ENCODE measurements around the gene ZNF273. TPM values are rescaled to one million over a fixed set of nuclear protein-coding genes. Genes with fewer than 3 reads are reported as not detected.

Gene ZNF273
- total RNA-seq, 2 donors from 2014 or later, result 15.5 to 20.5 TPM

DNA sequence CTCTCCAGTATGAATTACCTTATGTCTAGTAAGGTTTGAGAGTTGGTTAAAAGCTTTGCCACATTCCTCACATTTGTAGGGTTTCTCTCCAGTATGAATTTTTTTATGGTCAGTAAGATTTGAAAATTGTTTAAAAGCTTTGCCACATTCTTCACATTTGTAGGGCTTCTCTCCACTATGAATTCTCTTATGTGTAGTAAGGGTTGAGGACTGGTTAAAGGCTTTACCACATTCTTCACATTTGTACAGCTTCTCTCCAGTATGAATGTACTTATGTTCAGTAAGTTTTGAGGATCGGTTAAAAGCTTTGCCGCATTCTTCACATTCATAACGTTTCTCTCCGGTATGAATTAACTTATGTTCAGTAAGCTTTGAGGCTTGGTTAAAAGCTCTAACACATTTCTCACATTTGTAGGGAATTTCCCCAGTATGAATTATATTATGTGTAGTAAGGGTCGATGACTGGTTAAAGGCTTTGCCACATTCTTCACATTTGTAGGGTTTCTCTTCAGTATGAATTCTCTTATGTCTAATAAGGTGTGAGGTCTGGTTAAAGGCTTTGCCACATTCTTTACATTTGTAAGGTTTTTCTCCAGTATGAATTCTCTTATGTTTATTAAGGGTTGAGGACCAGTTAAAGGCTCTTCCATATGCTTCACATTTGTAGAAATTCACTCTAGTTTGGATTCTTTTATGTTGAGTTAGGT is 75.6 kb downstream of the ZNF273 start:
- no peak for DNase-seq
- H3K4me3 Mint-ChIP-seq, result no peak overlapping the region
- H3K4me1 Mint-ChIP-seq, result no peaks in the 10 kb centered on the region
- H3K36me3 Mint-ChIP-seq (ENCODE audit: low read depth), result peaks cover 68% of the 10 kb centered on the region
- H3K27me3 Mint-ChIP-seq (ENCODE audit: insufficient read depth), result no peaks in the 10 kb centered on the region
- TF ChIP-seq, protein P1, sequence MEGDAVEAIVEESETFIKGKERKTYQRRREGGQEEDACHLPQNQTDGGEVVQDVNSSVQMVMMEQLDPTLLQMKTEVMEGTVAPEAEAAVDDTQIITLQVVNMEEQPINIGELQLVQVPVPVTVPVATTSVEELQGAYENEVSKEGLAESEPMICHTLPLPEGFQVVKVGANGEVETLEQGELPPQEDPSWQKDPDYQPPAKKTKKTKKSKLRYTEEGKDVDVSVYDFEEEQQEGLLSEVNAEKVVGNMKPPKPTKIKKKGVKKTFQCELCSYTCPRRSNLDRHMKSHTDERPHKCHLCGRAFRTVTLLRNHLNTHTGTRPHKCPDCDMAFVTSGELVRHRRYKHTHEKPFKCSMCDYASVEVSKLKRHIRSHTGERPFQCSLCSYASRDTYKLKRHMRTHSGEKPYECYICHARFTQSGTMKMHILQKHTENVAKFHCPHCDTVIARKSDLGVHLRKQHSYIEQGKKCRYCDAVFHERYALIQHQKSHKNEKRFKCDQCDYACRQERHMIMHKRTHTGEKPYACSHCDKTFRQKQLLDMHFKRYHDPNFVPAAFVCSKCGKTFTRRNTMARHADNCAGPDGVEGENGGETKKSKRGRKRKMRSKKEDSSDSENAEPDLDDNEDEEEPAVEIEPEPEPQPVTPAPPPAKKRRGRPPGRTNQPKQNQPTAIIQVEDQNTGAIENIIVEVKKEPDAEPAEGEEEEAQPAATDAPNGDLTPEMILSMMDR (conservative IDR thresholded peaks at IDR 0.05), result no peak
- H3K9me3 Mint-ChIP-seq, result peaks cover 82% of the 10 kb centered on the region
- H3K4me3 ChIP-seq (ENCODE audit: low read length), result peak overlapping the region; percentile 52
- no peak overlapping the region for H3K27ac Mint-ChIP-seq
- H3K27me3 ChIP-seq (ENCODE audit: control insufficient read depth, insufficient read depth, low read length, poor library complexity, severe bottlenecking), result no peaks in the 10 kb centered on the region
- peaks cover 89% of the 10 kb centered on the region for H3K9me3 ChIP-seq (ENCODE audit: control insufficient read depth, low read length)
- 92 to 94% methylated on average over 3 to 5 of the region's 5 CpGs for WGBS, 2 experiments (ENCODE audit: insufficient coverage in 1 of 2, insufficient read length in 1 of 2)
- no peak overlapping the region for H3K9ac ChIP-seq (ENCODE audit: extremely low read depth, low read length, poor library complexity, severe bottlenecking)
- H3K36me3 ChIP-seq (ENCODE audit: control insufficient read depth, insufficient read depth, low read length), result peaks cover 59% of the 10 kb centered on the region
- H3K27ac ChIP-seq (ENCODE audit: low read depth, low read length), result no peak overlapping the region
- no peaks in the 10 kb centered on the region for H3K4me1 ChIP-seq (ENCODE audit: control insufficient read depth, insufficient read depth, low read length)

Other genes with a start within 250 kb of the ZNF273 start
- gene ZNF107, start 237.1 kb upstream of the ZNF273 start, total RNA-seq, result 10 to 100 TPM; 16.9 to 17.9 TPM
- gene ZNF138, start 108.8 kb upstream of the ZNF273 start, total RNA-seq, result 10 to 100 TPM; 28.0 to 32.9 TPM
- gene ZNF117, start 87.8 kb downstream of the ZNF273 start, total RNA-seq, result 10 to 100 TPM; 32.4 to 40.6 TPM
- 10 to 100 TPM; 38.2 to 44.6 TPM for gene ERV3-1, start 103.4 kb downstream of the ZNF273 start, total RNA-seq

All from endodermal cell (in vitro differentiated cells).